HG02981 (cell line): ENCODE data around the gene PKD1L1.
"Not testable (repeated sequence)": the region's sequence is repeated elsewhere in the genome, so short reads cannot be mapped to it uniquely, and the experiment has no call there.

Experiments
- ATAC-seq: cut with Tn5 transposase; IDR thresholded peaks from one replicate; pipeline ENCODE4 v1.9.1; 2021; ENCODE audit warnings: mild to moderate bottlenecking, moderate library complexity; ENCODE audit not compliant: unreplicated experiment

PKD1L1 gene

GRCh38 chr7:47778153-47778661 is 170.1 kb downstream of the PKD1L1 start:
- no peak for ATAC-seq

GRCh38 chr7:47777531-47778152 is 170.6 kb downstream of the PKD1L1 start:
- no peak for ATAC-seq

- no peak for ATAC-seq
These were observed 171.9 kb downstream of the PKD1L1 start for GRCh38 chr7:47776335-47776734.

- no peak for ATAC-seq
These were observed 173.0 kb downstream of the PKD1L1 start for GRCh38 chr7:47775238-47775637.

- no peak for ATAC-seq
These were observed 175.8 kb downstream of the PKD1L1 start for GRCh38 chr7:47772492-47772891.

GRCh38 chr7:47771990-47772360 is 176.3 kb downstream of the PKD1L1 start:
- no peak for ATAC-seq

- no peak for ATAC-seq
These were observed 176.8 kb downstream of the PKD1L1 start for GRCh38 chr7:47771336-47771989.

- no peak for ATAC-seq
These were observed 182.1 kb downstream of the PKD1L1 start for GRCh38 chr7:47766126-47766525.

GRCh38 chr7:47765373-47765979 is 182.8 kb downstream of the PKD1L1 start:
- ATAC-seq: no peak

- ATAC-seq: no peak
These were observed 183.5 kb downstream of the PKD1L1 start for GRCh38 chr7:47764746-47765145.

GRCh38 chr7:47763063-47763974 is 184.9 kb downstream of the PKD1L1 start:
- ATAC-seq: no peak

GRCh38 chr7:47762746-47763062 is 185.6 kb downstream of the PKD1L1 start:
- no peak for ATAC-seq

GRCh38 chr7:47762207-47762606 is 186.1 kb downstream of the PKD1L1 start:
- ATAC-seq: no peak

- ATAC-seq: no peak
These were observed 189.1 kb downstream of the PKD1L1 start for GRCh38 chr7:47759056-47759706.

- no peak for ATAC-seq
These were observed 189.7 kb downstream of the PKD1L1 start for GRCh38 chr7:47758546-47758945.

GRCh38 chr7:47757921-47758411 is 190.3 kb downstream of the PKD1L1 start:
- ATAC-seq: no peak

- no peak for ATAC-seq
These were observed 191.6 kb downstream of the PKD1L1 start for GRCh38 chr7:47756636-47757035.

- ATAC-seq: no peak
These were observed 193.0 kb downstream of the PKD1L1 start for GRCh38 chr7:47755248-47755647.

- not testable (repeated sequence) for ATAC-seq
These were observed 196.5 kb downstream of the PKD1L1 start for GRCh38 chr7:47751724-47752123.

- ATAC-seq: no peak
These were observed 197.2 kb downstream of the PKD1L1 start for GRCh38 chr7:47751043-47751442.

GRCh38 chr7:47748041-47748440 is 200.2 kb downstream of the PKD1L1 start:
- no peak for ATAC-seq
